ENCODE measurements around the gene SLC22A23.

Gene SLC22A23

GRCh38 chr6:3369985-3370360, 86.9 kb downstream of the SLC22A23 start:
- DNase-seq (ENCODE audit: low read depth), result no peak

- no peak for DNase-seq (ENCODE audit: low read depth)
Observed at GRCh38 chr6:3368685-3369084, 88.2 kb downstream of the SLC22A23 start.

- no peak for DNase-seq (ENCODE audit: low read depth)
Observed at GRCh38 chr6:3367630-3368029, 89.2 kb downstream of the SLC22A23 start.

DNA sequence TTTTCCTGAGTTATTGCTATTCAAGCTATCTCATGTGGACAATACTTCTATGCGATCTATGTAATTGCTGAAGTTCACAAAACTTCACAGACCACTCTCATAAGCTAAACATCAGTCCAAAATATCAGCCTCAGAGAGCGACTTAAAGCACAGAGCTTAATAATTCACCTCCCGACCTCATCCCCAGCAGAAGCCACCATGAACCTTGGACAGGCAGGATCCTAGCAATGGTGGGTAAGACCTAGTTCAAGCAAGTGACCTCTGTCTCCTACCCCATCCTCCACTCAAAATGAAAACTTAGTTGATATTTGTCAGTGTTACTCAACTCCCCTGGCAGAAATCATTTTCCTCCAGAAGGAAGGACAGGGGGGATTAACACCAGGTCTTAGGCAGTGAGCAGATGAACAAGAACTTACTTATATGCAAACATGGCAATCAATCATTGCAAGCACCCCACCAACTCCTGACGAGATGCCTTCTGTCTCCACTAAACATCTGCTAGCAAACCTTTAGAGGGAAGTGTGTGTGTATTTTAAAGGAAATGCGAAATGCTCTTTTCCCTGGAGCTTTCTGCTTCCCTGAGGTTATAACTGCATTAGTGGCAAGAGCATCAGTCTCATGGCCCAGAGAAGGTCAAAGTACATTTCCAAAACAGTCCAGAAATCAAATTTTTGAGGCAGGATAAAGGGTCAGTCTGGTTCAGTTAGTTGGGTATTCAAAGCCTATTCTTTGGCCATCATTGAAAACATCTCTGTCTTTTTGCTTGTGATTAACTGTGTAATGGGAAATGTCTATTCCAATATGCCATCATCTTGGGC, 90.0 kb downstream of the SLC22A23 start:
- DNase-seq (ENCODE audit: low read depth), result no peak

DNA sequence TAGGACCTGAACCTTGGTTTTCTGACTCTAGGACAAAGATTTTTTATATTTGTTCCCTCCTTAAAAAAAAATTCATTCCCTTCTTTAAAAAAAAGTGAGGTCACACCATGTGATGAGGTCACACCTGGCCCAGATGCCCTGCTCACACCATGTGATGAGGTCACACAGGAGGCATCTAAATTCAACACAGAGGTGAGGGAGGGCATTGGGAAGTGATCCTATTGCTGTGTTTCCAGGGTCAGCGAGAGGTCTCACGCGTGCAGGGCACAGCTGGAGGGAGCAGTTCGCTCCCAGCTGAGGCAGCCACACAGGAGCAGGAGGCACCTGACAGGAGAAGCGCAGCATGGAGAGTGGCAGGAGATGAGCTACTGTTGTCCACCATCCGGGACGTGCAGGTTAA, 92.5 kb downstream of the SLC22A23 start:
- DNase-seq (ENCODE audit: low read depth), result no peak

- DNase-seq (ENCODE audit: low read depth), result no peak
Observed at GRCh38 chr6:3363296-3364025, 93.4 kb downstream of the SLC22A23 start.

DNA sequence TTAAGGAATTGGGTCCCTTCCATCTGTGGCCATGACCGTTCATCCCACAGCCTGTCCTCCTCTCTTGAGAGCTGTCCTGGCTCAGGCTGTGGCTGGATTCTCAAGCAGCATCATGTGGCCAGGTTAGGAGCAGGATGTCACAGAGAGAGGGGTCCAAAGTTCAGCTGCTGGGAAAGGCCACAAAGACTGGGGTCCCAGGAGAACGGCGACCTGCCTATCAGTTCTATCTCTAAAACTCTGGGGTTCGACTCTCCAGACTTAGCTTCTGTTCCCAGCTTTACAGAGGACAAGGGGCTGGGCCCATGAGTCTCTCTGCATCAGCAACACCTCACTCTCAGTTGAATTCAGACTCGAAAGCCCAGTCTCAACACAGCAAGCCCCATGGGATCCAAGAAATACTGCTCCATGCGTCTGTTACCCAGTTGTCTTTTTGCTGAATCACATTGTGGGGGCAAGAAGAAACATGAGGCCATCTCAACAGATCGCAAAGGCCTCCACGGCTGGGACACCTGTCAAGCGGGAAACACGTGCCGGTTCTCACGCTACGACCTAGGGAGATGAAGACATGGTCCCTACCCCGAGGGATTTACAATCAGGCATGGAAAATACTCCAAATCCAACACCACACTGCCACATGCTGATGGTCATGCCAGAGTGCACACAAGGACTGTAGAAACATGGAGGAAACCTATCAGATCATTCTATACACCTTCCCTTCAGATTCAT, 95.4 kb downstream of the SLC22A23 start:
- no peak for DNase-seq (ENCODE audit: low read depth)

DNA sequence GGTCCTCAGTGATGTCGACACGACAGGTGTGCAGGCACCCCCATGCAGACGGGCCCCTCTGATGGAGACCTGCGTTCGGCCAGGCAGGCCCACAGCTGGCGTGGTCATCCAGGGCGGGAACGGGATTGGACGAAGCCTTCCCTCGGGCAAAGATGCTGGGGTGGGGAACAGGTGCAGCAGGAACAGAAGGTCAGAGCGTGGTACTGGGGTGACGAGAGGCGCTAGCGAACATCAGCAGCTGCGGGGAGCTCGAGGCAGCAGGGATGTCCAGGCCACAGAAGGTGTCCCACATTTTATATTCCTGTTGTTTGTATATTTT, 96.2 kb downstream of the SLC22A23 start:
- no peak for DNase-seq (ENCODE audit: low read depth)

DNA sequence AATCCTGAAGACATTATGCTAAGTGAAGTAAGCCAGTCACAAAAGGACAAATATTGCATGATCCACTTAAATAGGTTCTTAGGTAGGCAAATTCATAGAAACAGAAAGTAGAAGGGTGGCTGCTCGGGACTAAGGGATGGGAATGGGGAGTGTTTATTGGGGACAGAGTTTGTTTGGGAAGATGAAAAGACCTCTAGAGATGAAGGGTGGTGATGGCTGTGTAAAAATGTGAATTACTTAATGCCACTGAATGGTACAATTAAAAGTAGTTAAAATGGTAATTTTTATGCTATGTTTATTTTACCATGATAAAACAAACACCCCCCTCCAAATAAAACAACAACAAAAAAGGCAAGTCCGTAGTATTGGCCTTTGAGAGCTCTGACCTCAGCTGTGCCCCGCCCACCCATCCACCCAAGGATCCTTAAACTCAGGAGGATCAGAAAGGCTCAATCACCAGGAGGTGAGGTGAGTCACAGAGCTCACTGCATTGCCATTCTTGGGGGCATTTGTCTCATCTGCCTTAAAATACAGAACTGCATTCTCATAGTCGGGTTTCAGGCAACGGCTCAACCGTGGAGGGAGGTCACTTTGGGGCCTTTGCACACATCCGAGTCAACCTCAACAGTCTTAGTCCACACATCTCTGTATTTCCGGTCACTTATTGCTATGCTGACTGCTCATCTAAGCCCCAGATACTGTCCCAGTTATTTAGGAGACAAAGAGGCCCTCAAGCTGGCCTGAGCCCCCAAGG, 96.7 kb downstream of the SLC22A23 start:
- DNase-seq (ENCODE audit: low read depth), result no peak

DNA sequence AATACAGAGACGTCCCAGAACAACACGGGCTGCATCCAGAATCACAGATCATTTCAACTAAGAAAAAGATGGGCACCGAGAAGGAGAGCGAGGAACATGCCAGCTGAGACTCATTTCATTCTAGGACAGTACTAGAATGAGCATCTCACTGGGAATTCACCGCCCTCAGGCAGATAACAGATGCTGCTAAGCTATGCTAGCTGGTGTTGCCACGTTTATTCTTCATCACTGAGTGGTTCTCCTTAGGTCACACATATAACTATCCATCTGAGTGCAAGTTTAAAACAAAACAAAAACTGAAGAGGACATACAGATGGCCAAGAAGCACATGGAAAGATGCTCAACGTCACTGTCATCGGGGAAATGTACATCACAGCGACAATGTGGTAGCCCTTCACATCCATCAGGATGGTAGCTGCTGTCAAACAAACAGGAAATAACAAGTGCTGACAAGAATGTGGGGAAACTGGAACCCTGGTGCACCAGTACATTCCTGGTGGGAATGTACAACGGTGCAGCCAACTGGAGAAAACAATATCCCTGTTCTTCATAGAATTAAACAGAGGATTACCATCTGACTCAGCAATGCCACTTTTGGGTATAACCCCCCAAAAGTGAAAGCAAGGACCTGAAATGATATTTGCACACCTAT, 97.6 kb downstream of the SLC22A23 start:
- DNase-seq (ENCODE audit: low read depth), result no peak

DNA sequence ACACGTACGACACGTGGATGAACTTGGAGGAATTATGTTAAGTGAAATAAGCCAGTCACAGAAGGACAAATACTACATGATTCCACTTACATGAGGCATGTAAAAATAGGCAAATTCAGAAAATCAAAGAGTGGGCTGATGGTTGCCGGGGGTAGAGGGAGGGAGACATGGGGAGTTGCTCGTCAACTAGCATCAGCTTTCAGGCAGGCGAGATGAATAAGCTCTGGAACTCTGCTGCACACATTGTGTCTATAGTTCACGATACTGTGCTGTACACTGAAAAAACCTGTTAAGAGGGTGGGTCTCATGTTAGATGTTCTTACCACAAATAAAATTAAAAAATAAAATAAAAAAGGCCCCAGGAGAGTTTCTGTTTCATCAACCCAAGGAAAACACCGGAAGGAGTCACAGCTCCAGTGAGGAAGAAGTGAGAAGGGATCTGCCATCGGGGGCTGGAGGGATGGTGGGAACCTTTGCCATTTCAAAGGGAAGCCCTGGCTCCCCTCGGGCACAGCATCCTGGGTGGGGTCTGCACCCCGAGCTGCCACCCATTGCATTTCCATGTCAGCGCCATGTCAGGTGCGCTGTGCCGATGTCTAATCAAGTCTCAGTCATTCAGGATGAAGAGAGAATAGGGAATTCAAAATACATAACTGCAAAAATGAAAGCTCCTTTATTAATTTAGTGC, 98.3 kb downstream of the SLC22A23 start:
- no peak for DNase-seq (ENCODE audit: low read depth)

DNA sequence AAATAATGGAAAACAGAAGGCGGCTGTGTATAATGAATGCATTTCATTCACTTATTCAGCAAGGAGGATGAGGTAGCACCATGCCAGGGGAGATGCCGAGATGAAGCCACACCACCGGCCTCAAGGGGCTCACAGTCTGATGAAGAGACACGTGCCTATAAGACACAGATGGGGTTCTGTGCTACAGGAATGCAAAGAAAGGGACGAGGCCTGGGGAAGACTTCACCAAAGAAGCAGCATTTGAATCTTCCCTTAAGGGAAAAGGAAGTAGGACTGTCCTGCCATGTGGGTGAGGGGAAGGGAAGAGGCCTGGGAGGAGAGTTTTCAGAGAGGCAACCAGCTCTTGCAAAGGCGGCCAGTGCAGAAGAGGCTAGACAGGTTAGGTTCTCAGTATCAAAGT, 99.2 kb downstream of the SLC22A23 start:
- no peak for DNase-seq (ENCODE audit: low read depth)

DNA sequence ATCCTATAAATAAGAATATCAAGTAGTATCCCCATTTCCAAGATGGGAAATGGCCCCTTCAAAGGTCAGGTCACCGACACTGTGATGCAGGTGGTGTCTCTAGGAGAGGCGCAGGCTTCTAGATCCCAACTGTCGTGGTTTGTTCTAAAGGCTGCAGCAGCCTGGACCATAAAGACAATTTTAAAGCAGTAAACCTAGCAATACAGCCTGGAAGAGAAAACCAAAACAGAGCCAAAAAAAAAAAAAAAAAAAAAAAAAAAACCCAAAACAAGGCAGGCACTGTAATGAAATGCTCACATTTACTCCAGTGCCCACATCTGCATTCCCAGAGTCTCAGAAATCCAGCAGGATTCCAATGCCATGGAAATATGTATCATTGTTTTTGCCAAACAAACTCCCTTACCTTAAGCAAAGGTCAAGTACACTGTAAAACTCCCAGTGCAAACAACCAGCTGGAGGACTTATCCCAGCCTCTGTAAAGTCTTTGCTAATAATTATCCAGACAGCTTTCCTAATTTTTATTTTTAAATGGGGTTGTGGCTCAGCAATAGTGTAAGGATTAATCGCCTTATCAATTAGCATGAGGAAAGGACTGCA, 99.9 kb downstream of the SLC22A23 start:
- no peak for DNase-seq (ENCODE audit: low read depth)

GRCh38 chr6:3356056-3356823, 100.6 kb downstream of the SLC22A23 start:
- DNase-seq (ENCODE audit: low read depth), result peak; percentile 15

GRCh38 chr6:3355358-3356055, 101.3 kb downstream of the SLC22A23 start:
- no peak for DNase-seq (ENCODE audit: low read depth)

DNA sequence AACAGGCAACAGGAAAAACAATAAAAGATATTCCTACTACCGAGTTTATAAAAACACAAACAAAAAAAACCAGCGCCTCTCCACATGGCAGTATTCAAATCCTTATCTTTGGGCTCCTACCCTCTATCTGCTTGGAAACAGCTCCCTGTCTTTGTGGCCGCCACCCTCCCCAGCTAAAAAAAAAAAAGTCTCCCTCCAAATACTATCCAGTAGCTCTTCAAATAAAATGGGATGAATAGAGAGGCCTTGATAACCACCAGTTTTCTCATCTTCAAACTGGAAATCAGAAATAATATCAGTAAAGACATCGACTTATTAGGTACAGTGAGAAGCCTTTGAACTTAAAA, 101.9 kb downstream of the SLC22A23 start:
- no peak for DNase-seq (ENCODE audit: low read depth)

GRCh38 chr6:3353939-3354338, 102.9 kb downstream of the SLC22A23 start:
- DNase-seq (ENCODE audit: low read depth), result no peak

DNA sequence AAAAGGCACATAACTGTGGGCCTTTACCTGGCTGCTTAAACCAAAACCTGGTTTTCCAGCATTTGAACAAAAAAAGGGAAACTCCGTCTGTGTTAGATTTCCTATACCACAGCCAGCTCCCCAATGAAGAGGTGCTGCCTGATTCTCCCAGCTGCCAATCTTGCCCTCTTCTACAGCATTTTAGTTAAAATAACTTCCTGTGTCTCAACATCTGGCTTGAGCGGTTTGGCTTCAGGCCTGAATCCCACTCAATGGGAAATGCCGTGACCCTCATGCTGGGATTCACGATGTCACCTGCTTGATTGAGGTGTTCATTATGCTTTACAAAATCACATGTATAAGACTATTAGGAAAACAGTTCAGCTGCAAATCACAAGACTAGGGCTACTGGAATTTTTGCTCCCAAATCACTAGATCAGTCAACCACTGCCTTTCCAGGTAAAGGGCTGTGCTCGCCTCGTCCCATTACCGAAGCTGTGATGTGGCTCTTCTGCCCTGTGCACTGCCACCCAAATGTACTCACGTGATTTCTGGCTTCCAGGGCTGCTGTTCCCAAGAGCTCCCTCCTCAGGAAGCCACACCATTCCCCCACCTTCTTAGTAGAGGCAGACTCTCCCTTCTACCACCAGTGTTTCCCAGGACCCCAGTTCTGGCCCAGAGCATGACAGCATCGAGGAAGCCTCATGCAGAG, 103.5 kb downstream of the SLC22A23 start:
- DNase-seq (ENCODE audit: low read depth), result no peak

- DNase-seq (ENCODE audit: low read depth), result no peak
Observed at GRCh38 chr6:3352678-3353077, 104.2 kb downstream of the SLC22A23 start.
